ENCODE data around the gene MLKL.

MLKL gene

GRCh38 chr16:74700438-74701225 is at the start of gene MLKL:
TSS of gene MLKL (minus strand) at chr16:74700862. CDS start at chr16:74695757, 5,105 bp downstream.
- DNase-seq = peak; percentile 79

- DNase-seq = no peak
These were observed 48.8 kb upstream of the MLKL start for GRCh38 chr16:74749291-74750055.

- no peak for DNase-seq
These were observed 48.0 kb upstream of the MLKL start for GRCh38 chr16:74748616-74749026.

GRCh38 chr16:74747716-74748615 is 47.3 kb upstream of the MLKL start:
- DNase-seq = no peak

GRCh38 chr16:74745926-74746325 is 45.3 kb upstream of the MLKL start:
- no peak for DNase-seq

GRCh38 chr16:74745109-74745615 is 44.5 kb upstream of the MLKL start:
- DNase-seq = no peak

GRCh38 chr16:74744566-74744965 is 43.9 kb upstream of the MLKL start:
- no peak for DNase-seq

- no peak for DNase-seq
These were observed 43.1 kb upstream of the MLKL start for GRCh38 chr16:74743668-74744299.

- DNase-seq = no peak
These were observed 42.5 kb upstream of the MLKL start for GRCh38 chr16:74743045-74743667.

- DNase-seq = peak; percentile 57
These were observed 41.4 kb upstream of the MLKL start for GRCh38 chr16:74742051-74742481.

GRCh38 chr16:74740795-74741304 is 40.2 kb upstream of the MLKL start:
- no peak for DNase-seq

GRCh38 chr16:74739275-74739674 is 38.6 kb upstream of the MLKL start:
- DNase-seq = no peak

- no peak for DNase-seq
These were observed 38.2 kb upstream of the MLKL start for GRCh38 chr16:74738816-74739215.

- DNase-seq = no peak
These were observed 37.5 kb upstream of the MLKL start for GRCh38 chr16:74738113-74738541.

GRCh38 chr16:74737521-74737920 is 36.9 kb upstream of the MLKL start:
- DNase-seq = no peak

- DNase-seq = no peak
These were observed 36.0 kb upstream of the MLKL start for GRCh38 chr16:74736531-74737157.

- no peak for DNase-seq
These were observed 34.9 kb upstream of the MLKL start for GRCh38 chr16:74735554-74735953.

- no peak for DNase-seq
These were observed 34.4 kb upstream of the MLKL start for GRCh38 chr16:74735162-74735452.

- DNase-seq = no peak
These were observed 33.9 kb upstream of the MLKL start for GRCh38 chr16:74734361-74735161.

GRCh38 chr16:74732707-74733350 is 32.2 kb upstream of the MLKL start:
- no peak for DNase-seq

All from MV-4-11 (cell line).